ENCODE measurements around the gene SLC44A2. TPM values are rescaled to one million over a fixed set of nuclear protein-coding genes. Genes with fewer than 3 reads are reported as not detected.

Gene SLC44A2
- total and polyA plus RNA-seq, 2 of the 8 experiments (the other 6 are each of a cell fraction or from before 2014, with no cell fraction given), result 105 to 120 TPM

GRCh38 chr19:10580979-10581631, 44.2 kb upstream of the SLC44A2 start:
- Histone ChIP-seq H3K4me2 (ENCODE audit: insufficient read depth in 1 of 2, low read depth in 2 of 2, low read length in 2 of 2) (no peak overlapping the region), H2BK12ac (ENCODE audit: low read depth, low read length) (no peak overlapping the region), H2AK5ac (ENCODE audit: low read depth, low read length) (no peak overlapping the region), H3K23ac (ENCODE audit: insufficient read length) (no peak overlapping the region), H2AFZ (ENCODE audit: low read length) (no peak overlapping the region), H3K18ac (ENCODE audit: extremely low read depth, low read length) (no peak overlapping the region), H4K91ac (replicated peaks; ENCODE audit: insufficient read length, low read length) (no peak overlapping the region), H3K9me3 (ENCODE audit: insufficient read depth in 2 of 2, low read depth in 1 of 2, low read length in 1 of 2) (no peaks in the 10 kb centered on the region), H3K14ac (ENCODE audit: insufficient read length) (no peak overlapping the region), H3K27me3 (replicated peaks in 1 of 4; ENCODE audit: control insufficient read depth in 3 of 4, extremely low read depth in 1 of 4, insufficient read depth in 3 of 4, low read length in 3 of 4) (no peaks in the 10 kb centered on the region), H4K8ac (ENCODE audit: extremely low read depth, insufficient read depth, low read length) (no peak overlapping the region), H3K79me1 (ENCODE audit: low read depth, low read length) (peaks cover 3% of the 10 kb centered on the region; the same call in 1 of the 2 replicates), H2BK15ac (ENCODE audit: low read length) (no peak overlapping the region), H3K56ac (replicated peaks; ENCODE audit: insufficient read length, low read depth, low read length) (no peak overlapping the region), H4K5ac (ENCODE audit: insufficient read length, low read depth, low read length) (no peak overlapping the region), H3K9ac (replicated peaks in 1 of 4; ENCODE audit: extremely low read depth in 1 of 4, low read depth in 3 of 4, low read length in 3 of 4) (no peak overlapping the region), H3K36me3 (ENCODE audit: control insufficient read depth in 2 of 4, insufficient read depth in 4 of 4, low read length in 3 of 4) (peaks cover 12 to 38% (median 29%) of the 10 kb centered on the region in 4 experiments), H3K4me1 (replicated peaks in 1 of 4; ENCODE audit: control insufficient read depth in 3 of 4, insufficient read depth in 4 of 4, low read length in 3 of 4) (no peaks in the 10 kb centered on the region; a peak in 1 of 7 replicates), H3K27ac (ENCODE audit: low read depth, low read length) (no peak overlapping the region), H2BK20ac (ENCODE audit: low read length) (no peak overlapping the region), H3K23me2 (ENCODE audit: low read depth, low read length) (no peaks in the 10 kb centered on the region), H3K79me2 (ENCODE audit: control insufficient read depth in 1 of 2, insufficient read depth in 2 of 2, low read length in 2 of 2) (no peaks in the 10 kb centered on the region; a peak in 1 of 4 replicates), H4K20me1 (replicated peaks in 1 of 2; ENCODE audit: control insufficient read depth in 1 of 2, insufficient read depth in 2 of 2, low read length in 2 of 2) (peaks cover 2 to 6% of the 10 kb centered on the region in 2 experiments), H2BK5ac (ENCODE audit: low read depth, low read length) (no peak overlapping the region), H3K4ac (replicated peaks; ENCODE audit: insufficient read length, low read depth, low read length) (no peak overlapping the region), H3K4me3 (ENCODE audit: extremely low read depth in 1 of 4, insufficient read depth in 2 of 4, low read depth in 3 of 4, low read length in 4 of 4) (no peak overlapping the region), H2BK120ac (replicated peaks; ENCODE audit: low read depth, low read length) (no peak overlapping the region)
- FAIRE-seq (peak; percentile 85), DNase-seq (ENCODE audit: low read depth in 1 of 2, low spot score in 2 of 2) (peak; percentile 90 to 94)
- POLR2A ChIA-PET (ENCODE audit: partially characterized antibody), result interaction anchor here (0.6 to 6.8 kb wide), 27 partner anchors 8 to 607 kb away, joined by 3 to 33 read pairs (median 5); partner anchors contain the start of genes QTRT1 and SLC44A2
- 64% methylated on average over 31 of the region's 31 CpGs; no CpG with 5 or more reads in 1 of the 2 experiments for WGBS, 2 experiments (ENCODE audit: extremely low coverage in 1 of 2, insufficient coverage in 1 of 2, insufficient read length in 1 of 2, insufficient replicate concordance in 2 of 2, low coverage in 1 of 2, low lambda C conversion rate in 2 of 2, missing lambda C conversion rate in 1 of 2)
- CTCF ChIA-PET (ENCODE audit: partially characterized antibody), result interaction anchor here (0.6 to 8.7 kb wide), 59 partner anchors 8 to 607 kb away, joined by 3 to 267 read pairs (median 7); partner anchors contain the start of genes DNM2, QTRT1 and SLC44A2
- no peak for TF ChIP-seq SRF (IDR thresholded peaks at IDR 0.05; ENCODE audit: low read depth, low read length)
- TF ChIP-seq EP300 (IDR thresholded peaks at IDR 0.05; ENCODE audit: borderline replicate concordance in 1 of 2, low read depth in 2 of 2, low read length in 2 of 2), result no peak
- 0 out of 2 replicates have a peak, but pooled peaks have one; percentile 13 for TF ChIP-seq TCF12 (IDR thresholded peaks at IDR 0.05; ENCODE audit: low read depth, low read length)
- no peak for TF ChIP-seq KDM1A (IDR thresholded peaks at IDR 0.05; ENCODE audit: borderline replicate concordance, low read length)
- peak; percentile 59 for TF ChIP-seq TAF7 (optimal IDR thresholded peaks at IDR 0.05; ENCODE audit: borderline replicate concordance, low read depth, low read length)
- no peak for TF ChIP-seq RXRA (IDR thresholded peaks at IDR 0.05; ENCODE audit: insufficient read depth, low read depth, low read length)
- TF ChIP-seq SP2 (IDR thresholded peaks at IDR 0.05; ENCODE audit: low read length), result no peak
- no peak for TF ChIP-seq KDM4A (IDR thresholded peaks at IDR 0.05; ENCODE audit: low read depth, low read length, severe bottlenecking)
- TF ChIP-seq JUND (IDR thresholded peaks at IDR 0.05; ENCODE audit: low read length), result no peak; the same call in 1 of the 2 replicates
- TF ChIP-seq SIN3A (conservative IDR thresholded peaks at IDR 0.05 in 1 of 2, IDR thresholded peaks at IDR 0.05 in 1 of 2; ENCODE audit: low read depth in 1 of 2, low read length in 2 of 2), result peak; percentile 33 to 87; a peak in 2 of 4 replicates
- no peak for TF ChIP-seq SP1 (IDR thresholded peaks at IDR 0.05; ENCODE audit: low read depth, low read length)
- no peak for TF ChIP-seq PHF8 (conservative IDR thresholded peaks at IDR 0.05; ENCODE audit: low read depth, low read length)

Data from H1 (cell line).